ENCODE data around the gene PPP4R4.
"Not testable (repeated sequence)": the region's sequence is repeated elsewhere in the genome, so short reads cannot be mapped to it uniquely, and the experiment has no call there.

PPP4R4 gene

DNA sequence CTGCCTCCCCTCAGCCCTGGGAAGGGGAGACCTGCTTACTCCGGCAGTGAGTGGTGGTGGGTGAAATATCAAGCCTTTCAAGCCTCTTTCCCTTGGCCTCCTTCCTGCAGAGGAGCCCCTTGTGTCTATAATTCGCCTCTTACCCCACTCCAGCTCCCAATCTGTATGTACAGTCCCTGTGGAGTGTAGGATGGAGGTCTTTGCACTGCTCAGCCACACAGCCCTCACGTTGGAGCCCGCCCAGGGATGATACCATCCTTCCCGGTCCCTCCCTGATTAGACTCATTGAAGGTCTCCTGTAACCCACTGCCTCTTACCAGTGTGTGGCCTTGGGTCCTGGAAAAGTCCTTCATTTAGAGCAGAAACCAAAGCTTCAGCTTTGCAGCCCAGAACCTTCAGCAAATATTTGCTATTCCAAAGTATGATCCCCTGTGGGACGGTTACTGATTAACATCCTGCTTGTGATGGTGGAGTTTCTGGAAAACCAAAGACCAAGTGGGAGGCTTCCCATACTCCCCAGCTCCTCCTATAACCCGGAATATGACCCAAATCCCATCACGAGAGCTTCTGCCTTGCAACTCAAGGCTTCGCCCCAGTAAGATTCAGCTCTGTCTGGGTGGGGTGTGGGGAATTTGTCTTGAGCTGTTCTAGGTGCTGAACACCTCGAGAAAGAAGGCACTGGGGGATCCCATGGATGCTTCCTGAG lies 118.9 kb downstream of the PPP4R4 start, which contains the start of gene SERPINA10:
Gene SERPINA10, minus strand, starts transcription at position 397 of the 706 bp plus-strand sequence. CDS start 2,675 bp downstream, outside the sequence.
- Histone ChIP-seq H3K36me3 (ENCODE audit: control insufficient read depth in 4 of 4, insufficient read depth in 4 of 4, low read length in 3 of 4) (no peaks in the 10 kb centered on the region), H3K27ac (ENCODE audit: insufficient read depth in 1 of 2, low read depth in 1 of 2, low read length in 2 of 2, poor library complexity in 1 of 2, severe bottlenecking in 2 of 2) (no peak within 1 kb of the TSS), H3K4me3 (ENCODE audit: control insufficient read depth in 1 of 7, extremely low read depth in 1 of 7, insufficient read depth in 4 of 7, low read depth in 2 of 7, low read length in 6 of 7) (no peak within 1 kb of the TSS), H3K9me3 (ENCODE audit: control extremely low read depth in 1 of 5, control insufficient read depth in 4 of 5, insufficient read depth in 2 of 5, low read depth in 1 of 5, low read length in 4 of 5) (no peaks in the 10 kb centered on the region), H3K4me1 (ENCODE audit: control extremely low read depth in 1 of 4, control insufficient read depth in 4 of 4, insufficient read depth in 4 of 4, low read length in 3 of 4) (no peaks in the 10 kb centered on the region), H3K27me3 (replicated peaks in 2 of 5; ENCODE audit: control insufficient read depth in 4 of 5, insufficient read depth in 5 of 5, low read length in 4 of 5) (peaks cover 0 to 5% (median 0%) of the 10 kb centered on the region in 5 experiments)
- no peak for DNase-seq
- WGBS (ENCODE audit: insufficient coverage), result 82% methylated on average over 4 of the region's 10 CpGs
- ChIA-PET POLR2A (no interaction called here), CTCF (no interaction called here)

DNA sequence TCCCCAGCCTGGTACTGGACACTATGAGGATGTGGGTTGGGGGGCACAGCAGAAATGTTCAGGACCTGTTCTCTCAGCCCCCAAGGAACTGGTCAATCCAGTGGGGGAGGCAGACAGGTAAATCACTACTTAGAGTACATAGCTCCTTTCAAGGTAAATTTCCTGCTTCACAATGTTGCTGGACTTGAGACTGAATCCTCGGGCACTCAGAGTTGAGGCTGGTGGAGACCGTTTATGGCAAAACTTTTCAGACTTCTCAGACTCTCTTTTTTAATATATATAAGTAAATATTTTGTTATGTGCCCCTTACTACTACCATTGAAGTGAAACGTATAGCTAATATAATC lies 119.4 kb downstream of the PPP4R4 start:
- H3K4me1 ChIP-seq (ENCODE audit: control extremely low read depth in 1 of 4, control insufficient read depth in 4 of 4, insufficient read depth in 4 of 4, low read length in 3 of 4), result no peaks in the 10 kb centered on the region
- H3K9me3 ChIP-seq (ENCODE audit: control extremely low read depth in 1 of 5, control insufficient read depth in 4 of 5, insufficient read depth in 2 of 5, low read depth in 1 of 5, low read length in 4 of 5), result no peaks in the 10 kb centered on the region
- WGBS (ENCODE audit: insufficient coverage), result no CpG with 5 or more reads among the region's 3 CpGs
- no peak overlapping the region for H3K4me3 ChIP-seq (ENCODE audit: control insufficient read depth in 1 of 7, extremely low read depth in 1 of 7, insufficient read depth in 4 of 7, low read depth in 2 of 7, low read length in 6 of 7)
- no peak for DNase-seq
- peaks cover 0 to 5% (median 0%) of the 10 kb centered on the region in 5 experiments for H3K27me3 ChIP-seq (replicated peaks in 2 of 5; ENCODE audit: control insufficient read depth in 4 of 5, insufficient read depth in 5 of 5, low read length in 4 of 5)
- ChIA-PET POLR2A (no interaction called here), CTCF (no interaction called here)
- no peaks in the 10 kb centered on the region for H3K36me3 ChIP-seq (ENCODE audit: control insufficient read depth in 4 of 4, insufficient read depth in 4 of 4, low read length in 3 of 4)
- no peak overlapping the region for H3K27ac ChIP-seq (ENCODE audit: insufficient read depth in 1 of 2, low read depth in 1 of 2, low read length in 2 of 2, poor library complexity in 1 of 2, severe bottlenecking in 2 of 2)

DNA sequence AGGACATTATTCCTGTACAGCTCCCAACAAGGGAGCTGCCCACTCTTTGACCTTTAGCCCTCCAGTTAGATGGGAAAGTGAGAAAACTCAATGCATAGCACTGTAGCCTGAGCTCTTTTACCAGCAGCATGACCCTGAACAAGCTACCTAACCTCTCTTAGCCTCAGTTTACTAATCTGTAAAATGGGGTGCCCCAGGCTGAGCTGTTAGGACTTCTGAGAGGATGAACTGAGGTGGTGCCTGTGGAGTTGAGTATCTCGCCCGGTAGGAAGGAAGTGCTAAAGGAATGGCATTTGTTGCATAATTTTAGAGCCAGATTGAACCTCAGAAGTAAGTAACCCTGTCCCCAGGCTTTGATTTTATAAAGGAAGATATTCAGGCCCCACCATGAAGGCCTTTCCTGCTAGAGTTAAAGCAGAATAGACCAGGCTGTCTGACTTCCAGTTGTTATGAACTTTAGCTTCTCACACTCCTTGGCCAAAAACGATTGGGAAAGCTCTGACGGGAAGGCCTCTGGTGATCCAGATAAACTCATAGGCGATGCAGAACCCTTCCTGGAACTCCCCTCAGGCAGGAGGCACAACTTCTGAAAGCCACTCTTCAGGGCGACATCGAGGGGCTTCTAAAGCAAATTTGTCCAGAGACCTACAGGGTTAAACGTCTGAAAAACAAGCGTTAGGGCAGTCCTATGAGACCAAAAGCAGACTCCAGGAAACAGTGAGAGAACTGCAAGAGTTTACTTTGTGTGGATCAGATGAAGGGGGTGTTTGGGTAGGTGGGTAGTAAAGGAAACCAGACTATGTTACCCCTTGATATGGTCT lies 121.4 kb downstream of the PPP4R4 start:
- H3K4me3 ChIP-seq (ENCODE audit: control insufficient read depth in 1 of 7, extremely low read depth in 1 of 7, insufficient read depth in 4 of 7, low read depth in 2 of 7, low read length in 6 of 7), result no peak overlapping the region
- ChIA-PET POLR2A (no interaction called here), CTCF (no interaction called here)
- H3K36me3 ChIP-seq (ENCODE audit: control insufficient read depth in 4 of 4, insufficient read depth in 4 of 4, low read length in 3 of 4), result no peaks in the 10 kb centered on the region
- H3K27me3 ChIP-seq (replicated peaks in 2 of 5; ENCODE audit: control insufficient read depth in 4 of 5, insufficient read depth in 5 of 5, low read length in 4 of 5), result peaks cover 0 to 2% (median 0%) of the 10 kb centered on the region in 5 experiments
- peaks cover 0 to 1% (median 0%) of the 10 kb centered on the region in 5 experiments for H3K9me3 ChIP-seq (ENCODE audit: control extremely low read depth in 1 of 5, control insufficient read depth in 4 of 5, insufficient read depth in 2 of 5, low read depth in 1 of 5, low read length in 4 of 5)
- H3K4me1 ChIP-seq (ENCODE audit: control extremely low read depth in 1 of 4, control insufficient read depth in 4 of 4, insufficient read depth in 4 of 4, low read length in 3 of 4), result no peaks in the 10 kb centered on the region
- no peak overlapping the region for H3K27ac ChIP-seq (ENCODE audit: insufficient read depth in 1 of 2, low read depth in 1 of 2, low read length in 2 of 2, poor library complexity in 1 of 2, severe bottlenecking in 2 of 2)
- DNase-seq, result no peak
- WGBS (ENCODE audit: insufficient coverage), result 74% methylated on average over 9 of the region's 9 CpGs

DNA sequence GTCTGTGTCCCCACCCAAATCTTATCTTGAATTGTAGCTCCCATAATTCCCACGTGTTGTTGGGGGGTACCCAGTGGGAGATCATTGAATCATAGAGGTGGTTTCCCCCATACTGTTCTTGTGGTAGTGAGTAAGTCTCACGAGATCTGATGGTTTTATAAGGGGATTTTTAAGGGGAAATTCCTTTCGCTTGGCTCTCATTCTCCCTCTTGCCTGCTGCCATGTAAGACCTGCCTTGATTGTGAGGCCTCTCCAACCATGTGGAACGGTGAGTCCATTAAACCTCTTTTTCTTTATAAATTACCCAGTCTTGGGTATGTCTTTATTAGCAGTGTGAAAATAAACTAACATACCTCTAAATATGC lies 122.0 kb downstream of the PPP4R4 start:
- H3K36me3 ChIP-seq (ENCODE audit: control insufficient read depth in 4 of 4, insufficient read depth in 4 of 4, low read length in 3 of 4), result not testable (repeated sequence)

DNA sequence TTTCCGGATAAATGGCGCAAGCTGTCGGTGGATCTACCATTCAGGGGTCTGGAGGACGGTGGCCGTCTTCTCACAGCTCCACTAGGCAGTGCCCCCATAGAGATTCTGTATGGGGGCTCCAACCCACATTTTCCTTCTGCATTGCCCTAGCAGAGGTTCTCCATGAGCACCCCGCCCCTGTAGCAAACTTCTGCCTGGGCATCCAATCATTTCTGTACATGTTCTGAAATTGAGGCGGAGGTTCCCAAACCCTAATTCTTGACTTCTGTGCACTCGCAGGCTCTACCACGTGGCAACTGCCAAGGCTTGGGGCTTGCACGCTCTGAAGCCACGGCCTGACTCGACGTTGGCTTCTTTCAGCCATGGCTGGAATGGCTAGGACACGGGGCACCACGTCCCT lies 124.0 kb downstream of the PPP4R4 start:
- ChIA-PET POLR2A (no interaction called here), CTCF (interaction anchor here (1.2 kb wide), 1 partner anchor 38 kb away, joined by 3 read pairs; no protein-coding TSS in a partner anchor)
- Histone ChIP-seq H3K27ac (ENCODE audit: insufficient read depth in 1 of 2, low read depth in 1 of 2, low read length in 2 of 2, poor library complexity in 1 of 2, severe bottlenecking in 2 of 2) (no peak overlapping the region), H3K4me1 (ENCODE audit: control extremely low read depth in 1 of 4, control insufficient read depth in 4 of 4, insufficient read depth in 4 of 4, low read length in 3 of 4) (no peaks in the 10 kb centered on the region), H3K27me3 (replicated peaks in 2 of 5; ENCODE audit: control insufficient read depth in 4 of 5, insufficient read depth in 5 of 5, low read length in 4 of 5) (peaks cover 0 to 2% (median 0%) of the 10 kb centered on the region in 5 experiments), H3K4me3 (ENCODE audit: control insufficient read depth in 1 of 7, extremely low read depth in 1 of 7, insufficient read depth in 4 of 7, low read depth in 2 of 7, low read length in 6 of 7) (no peak overlapping the region), H3K9me3 (ENCODE audit: control extremely low read depth in 1 of 5, control insufficient read depth in 4 of 5, insufficient read depth in 2 of 5, low read depth in 1 of 5, low read length in 4 of 5) (peaks cover 0 to 1% (median 0%) of the 10 kb centered on the region in 5 experiments), H3K36me3 (ENCODE audit: control insufficient read depth in 4 of 4, insufficient read depth in 4 of 4, low read length in 3 of 4) (no peaks in the 10 kb centered on the region)
- WGBS (ENCODE audit: insufficient coverage), result 95% methylated on average over 12 of the region's 15 CpGs
- DNase-seq, result no peak

More for the DNA sequence above, 122.0 kb downstream of the PPP4R4 start:
- H3K4me3 ChIP-seq (ENCODE audit: control insufficient read depth in 1 of 7, extremely low read depth in 1 of 7, insufficient read depth in 4 of 7, low read depth in 2 of 7, low read length in 6 of 7); H3K4me1 ChIP-seq (ENCODE audit: control extremely low read depth in 1 of 4, control insufficient read depth in 4 of 4, insufficient read depth in 4 of 4, low read length in 3 of 4); POLR2A ChIA-PET; H3K27ac ChIP-seq (ENCODE audit: insufficient read depth in 1 of 2, low read depth in 1 of 2, low read length in 2 of 2, poor library complexity in 1 of 2, severe bottlenecking in 2 of 2); H3K27me3 ChIP-seq (replicated peaks in 2 of 5; ENCODE audit: control insufficient read depth in 4 of 5, insufficient read depth in 5 of 5, low read length in 4 of 5); H3K9me3 ChIP-seq (ENCODE audit: control extremely low read depth in 1 of 5, control insufficient read depth in 4 of 5, insufficient read depth in 2 of 5, low read depth in 1 of 5, low read length in 4 of 5); DNase-seq; CTCF ChIA-PET: not testable (repeated sequence)
- no CpG with 5 or more reads among the region's 4 CpGs for WGBS (ENCODE audit: insufficient coverage)

DNA sequence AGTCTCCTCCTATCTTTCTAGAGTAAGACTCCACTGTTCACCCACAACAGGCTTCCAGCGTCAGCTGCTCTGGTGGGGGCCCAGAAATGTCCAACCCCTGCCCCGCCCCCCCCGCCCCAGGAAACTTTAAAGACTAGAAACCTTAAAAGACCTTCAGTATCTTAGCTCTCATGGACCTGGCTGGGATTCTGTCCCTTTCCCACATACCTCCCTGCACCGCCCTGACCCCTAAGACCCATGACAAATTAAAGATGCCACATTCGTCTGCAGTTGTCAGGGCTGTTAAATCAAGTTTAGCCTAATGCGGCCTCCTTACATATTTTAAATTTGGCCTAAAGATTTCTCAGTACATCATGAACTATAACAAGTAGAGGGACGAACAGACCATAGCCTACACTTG lies 129.0 kb downstream of the PPP4R4 start:
- no peak for DNase-seq
- no peaks in the 10 kb centered on the region for H3K27me3 ChIP-seq (replicated peaks in 2 of 5; ENCODE audit: control insufficient read depth in 4 of 5, insufficient read depth in 5 of 5, low read length in 4 of 5)
- no peak overlapping the region for H3K4me3 ChIP-seq (ENCODE audit: control insufficient read depth in 1 of 7, extremely low read depth in 1 of 7, insufficient read depth in 4 of 7, low read depth in 2 of 7, low read length in 6 of 7)
- 93% methylated on average over 4 of the region's 7 CpGs for WGBS (ENCODE audit: insufficient coverage)
- H3K4me1 ChIP-seq (ENCODE audit: control extremely low read depth in 1 of 4, control insufficient read depth in 4 of 4, insufficient read depth in 4 of 4, low read length in 3 of 4), result no peaks in the 10 kb centered on the region
- H3K9me3 ChIP-seq (ENCODE audit: control extremely low read depth in 1 of 5, control insufficient read depth in 4 of 5, insufficient read depth in 2 of 5, low read depth in 1 of 5, low read length in 4 of 5), result peaks cover 0 to 9% (median 4%) of the 10 kb centered on the region in 5 experiments
- H3K27ac ChIP-seq (ENCODE audit: insufficient read depth in 1 of 2, low read depth in 1 of 2, low read length in 2 of 2, poor library complexity in 1 of 2, severe bottlenecking in 2 of 2), result no peak overlapping the region
- CTCF ChIA-PET, result no interaction called here
- H3K36me3 ChIP-seq (ENCODE audit: control insufficient read depth in 4 of 4, insufficient read depth in 4 of 4, low read length in 3 of 4), result no peaks in the 10 kb centered on the region
- POLR2A ChIA-PET, result no interaction called here

DNA sequence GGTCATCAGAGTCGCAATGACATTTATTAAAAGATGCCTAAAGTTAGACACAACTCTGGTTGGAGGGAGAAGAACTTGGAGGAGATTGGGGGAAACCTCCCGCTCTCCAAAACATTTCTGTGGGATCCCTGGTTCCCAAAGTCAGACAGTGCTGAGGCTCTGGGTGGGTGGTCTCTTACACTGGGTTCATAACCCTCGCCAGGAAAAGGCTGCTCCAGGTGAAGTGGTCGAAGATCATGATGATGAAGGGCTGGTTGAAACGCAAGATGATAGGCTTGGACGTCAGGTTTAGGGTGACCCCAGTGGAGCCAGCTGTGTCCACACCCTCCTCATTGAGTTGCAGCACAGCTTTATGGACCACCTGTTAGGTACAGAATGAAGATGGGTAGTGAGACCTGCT lies 130.1 kb downstream of the PPP4R4 start:
- H3K27ac ChIP-seq (ENCODE audit: insufficient read depth in 1 of 2, low read depth in 1 of 2, low read length in 2 of 2, poor library complexity in 1 of 2, severe bottlenecking in 2 of 2), result no peak overlapping the region
- no peaks in the 10 kb centered on the region for H3K4me1 ChIP-seq (ENCODE audit: control extremely low read depth in 1 of 4, control insufficient read depth in 4 of 4, insufficient read depth in 4 of 4, low read length in 3 of 4)
- no peak for DNase-seq
- H3K36me3 ChIP-seq (ENCODE audit: control insufficient read depth in 4 of 4, insufficient read depth in 4 of 4, low read length in 3 of 4), result no peaks in the 10 kb centered on the region
- 100% methylated on average over 6 of the region's 6 CpGs for WGBS (ENCODE audit: insufficient coverage)
- H3K27me3 ChIP-seq (replicated peaks in 2 of 5; ENCODE audit: control insufficient read depth in 4 of 5, insufficient read depth in 5 of 5, low read length in 4 of 5), result peaks cover 0 to 3% (median 0%) of the 10 kb centered on the region in 5 experiments
- peaks cover 0 to 13% (median 4%) of the 10 kb centered on the region in 5 experiments for H3K9me3 ChIP-seq (ENCODE audit: control extremely low read depth in 1 of 5, control insufficient read depth in 4 of 5, insufficient read depth in 2 of 5, low read depth in 1 of 5, low read length in 4 of 5)
- ChIA-PET CTCF (no interaction called here), POLR2A (no interaction called here)
- H3K4me3 ChIP-seq (ENCODE audit: control insufficient read depth in 1 of 7, extremely low read depth in 1 of 7, insufficient read depth in 4 of 7, low read depth in 2 of 7, low read length in 6 of 7), result no peak overlapping the region

Data from common myeloid progenitor, CD34-positive (primary cell).